A172 (cell line): ENCODE measurements around the gene LDAH. TPM values are rescaled to one million over a fixed set of nuclear protein-coding genes. Genes with fewer than 3 reads are reported as not detected.

Source experiments
- DNase-seq: peaks from one replicate; pipeline ENCODE4 v3.0.0-alpha.2; 2015; ENCODE audit warnings: low spot score
- total RNA-seq: library from RNA; depleted of rRNA; stranded (reverse); fragments of >200 nt; shearing (Covaris generic); gene quantifications from 2 replicates; pipeline ENCODE4 v1.2.3, GENCODE V29; 2014

The LDAH gene
- total RNA-seq, 1 experiment from 2014 or later: 25.0 TPM

DNA sequence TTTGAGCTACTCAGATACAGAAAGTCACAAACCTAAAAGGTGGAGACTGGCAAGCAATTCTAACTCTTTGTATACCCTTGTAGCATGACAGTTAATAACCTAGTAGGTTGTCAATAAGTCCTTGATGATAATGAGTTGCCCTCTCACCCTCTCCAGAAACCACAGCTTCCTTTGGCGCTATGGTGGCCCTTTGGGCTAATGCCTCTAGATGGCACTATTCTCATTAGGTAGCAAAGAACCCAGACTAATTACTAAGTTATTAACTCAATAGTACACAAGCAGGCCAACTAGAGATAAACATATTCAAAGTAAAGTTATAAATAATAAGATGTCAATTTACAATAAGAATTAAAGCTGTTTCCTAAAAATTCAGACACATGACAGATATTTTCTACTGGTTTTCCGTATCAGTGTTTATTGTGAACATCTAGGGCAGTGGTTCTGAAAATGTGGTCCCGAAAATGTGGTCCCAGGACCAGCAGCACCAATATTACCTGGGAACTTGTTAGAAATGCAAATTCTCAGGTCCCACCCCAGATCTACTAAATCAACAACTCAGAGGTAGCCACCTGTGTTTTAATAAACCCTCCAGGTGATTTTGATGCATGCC, 41.1 kb downstream of the LDAH start:
- DNase-seq: peak; percentile 22

DNA sequence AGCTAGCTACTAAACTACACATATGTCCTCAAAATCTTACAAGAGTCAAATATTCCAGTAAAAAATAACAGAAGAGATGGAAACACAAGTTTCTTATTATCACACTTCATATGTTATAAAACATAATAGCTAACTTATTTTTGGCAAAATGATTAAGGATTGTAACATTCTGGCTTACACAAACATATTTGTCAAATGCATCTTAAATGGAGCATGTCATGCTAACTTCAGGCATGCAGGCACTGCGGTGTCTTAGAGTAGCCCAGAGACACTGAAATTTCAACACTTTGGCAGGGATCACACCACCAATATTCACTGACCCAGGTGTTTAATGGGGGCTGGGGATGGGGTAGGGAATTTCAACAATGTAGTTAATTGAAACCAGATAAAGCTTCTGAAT, 51.6 kb downstream of the LDAH start:
- DNase-seq: no peak

DNA sequence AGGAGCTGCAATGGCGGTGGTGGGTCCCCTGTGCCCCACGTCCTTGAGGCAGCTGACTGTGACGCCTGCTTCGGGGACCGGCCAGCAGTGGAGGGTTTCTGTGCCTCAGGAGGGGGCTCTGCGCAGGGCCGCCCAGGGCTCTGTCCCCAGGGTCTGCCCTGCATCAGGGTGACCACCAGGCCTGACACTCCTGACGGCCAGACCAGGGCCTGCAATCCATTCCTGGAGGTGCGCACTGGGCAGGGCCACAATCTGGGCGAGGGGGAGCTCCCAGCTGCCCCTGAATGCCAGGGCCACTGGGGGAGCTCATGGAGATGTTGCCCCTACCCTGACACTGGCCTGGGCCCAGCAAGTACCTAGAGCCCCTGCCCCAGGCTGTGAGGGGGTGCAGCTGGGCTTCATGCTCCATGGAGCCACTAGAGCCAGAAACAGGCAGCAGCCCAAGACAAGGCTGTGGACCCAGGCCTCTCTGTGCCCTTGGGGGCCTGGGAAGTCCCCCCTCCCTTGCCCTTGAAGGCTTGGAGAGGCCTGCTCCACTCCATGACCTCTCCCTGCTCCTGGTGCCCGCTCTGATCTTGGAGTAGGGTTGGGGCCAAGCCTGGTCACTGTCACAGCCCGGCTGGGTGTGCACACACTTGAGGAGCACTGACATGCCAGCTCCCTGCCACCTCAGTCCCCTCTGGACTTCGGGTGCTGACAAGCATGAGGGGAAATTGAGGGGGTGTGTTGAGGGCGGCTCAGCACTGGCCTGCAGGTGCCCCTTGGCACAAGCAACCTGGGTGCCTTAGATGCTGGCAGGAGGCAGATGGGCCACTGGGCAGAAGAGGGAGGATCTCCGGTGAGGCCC, 55.9 kb downstream of the LDAH start:
- no peak for DNase-seq

DNA sequence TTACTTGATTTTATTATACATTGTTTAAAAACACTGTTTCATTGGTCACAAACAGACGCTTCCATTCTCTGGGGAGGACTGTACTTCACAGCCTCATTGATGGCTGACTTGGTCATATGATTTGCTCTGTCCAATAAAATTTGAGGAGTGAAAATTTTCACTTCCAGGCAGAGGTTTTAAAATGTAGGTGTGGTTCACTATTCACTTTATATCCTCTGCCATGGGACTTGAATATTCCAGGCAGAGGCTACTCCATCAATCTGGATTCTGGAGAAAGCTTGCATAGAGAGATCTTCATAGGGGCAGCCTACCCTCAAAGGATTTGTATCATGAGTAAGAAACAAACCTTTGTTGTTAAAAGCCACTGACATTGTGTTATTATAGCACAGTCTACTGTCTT, 56.7 kb downstream of the LDAH start:
- DNase-seq: no peak

DNA sequence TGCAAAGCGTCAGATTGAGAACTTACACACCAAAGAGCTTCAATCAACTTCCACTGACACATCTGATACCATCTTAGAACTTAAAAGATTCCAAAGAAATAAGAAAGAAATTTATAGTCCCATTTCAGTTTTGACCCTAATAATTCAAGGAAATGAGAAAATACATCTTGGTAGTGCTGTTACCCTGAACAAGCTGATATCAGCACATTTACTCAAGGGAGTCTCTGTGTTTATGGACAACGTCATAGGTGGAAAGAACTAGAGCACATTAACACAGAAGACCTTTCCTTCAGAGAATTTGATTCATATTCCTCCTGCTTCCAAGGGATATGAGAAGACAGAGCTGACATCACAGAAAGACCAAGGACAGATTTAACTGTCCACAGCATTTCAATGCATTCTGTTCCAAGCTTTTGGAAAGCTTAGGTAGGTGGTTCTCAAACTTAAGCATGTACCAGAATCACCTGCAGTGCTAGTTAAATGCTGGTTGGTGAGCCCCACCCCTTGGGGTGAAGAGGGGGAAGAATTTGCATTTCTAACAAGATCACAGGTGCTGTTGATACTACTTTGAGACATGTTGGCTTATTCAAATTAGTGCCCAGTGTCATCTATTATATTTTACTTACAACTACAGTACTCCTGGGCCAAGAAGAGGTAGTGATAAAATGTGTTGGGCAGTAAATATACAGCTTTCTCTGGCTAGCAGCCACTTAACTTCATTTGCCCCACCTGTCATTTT, 59.8 kb downstream of the LDAH start:
- no peak for DNase-seq

DNA sequence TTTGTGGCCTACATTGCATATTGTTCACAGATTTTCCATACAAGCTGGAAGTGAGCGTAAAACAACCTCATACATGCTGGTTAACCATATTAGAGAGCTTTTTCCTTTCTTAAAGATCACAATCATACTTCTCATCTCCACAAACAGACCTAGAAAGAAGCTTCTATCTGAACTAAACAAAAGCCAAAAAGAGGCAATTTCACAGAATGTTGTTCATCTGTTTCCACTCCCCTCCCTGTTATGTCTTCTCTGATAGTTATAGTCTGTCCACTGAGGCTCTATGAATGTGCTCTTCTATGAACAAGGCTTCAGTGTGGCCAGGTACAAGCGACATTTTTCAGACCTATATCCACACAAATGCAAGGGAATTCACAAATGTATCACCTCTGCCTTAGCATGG, 63.4 kb downstream of the LDAH start:
- DNase-seq: no peak

DNA sequence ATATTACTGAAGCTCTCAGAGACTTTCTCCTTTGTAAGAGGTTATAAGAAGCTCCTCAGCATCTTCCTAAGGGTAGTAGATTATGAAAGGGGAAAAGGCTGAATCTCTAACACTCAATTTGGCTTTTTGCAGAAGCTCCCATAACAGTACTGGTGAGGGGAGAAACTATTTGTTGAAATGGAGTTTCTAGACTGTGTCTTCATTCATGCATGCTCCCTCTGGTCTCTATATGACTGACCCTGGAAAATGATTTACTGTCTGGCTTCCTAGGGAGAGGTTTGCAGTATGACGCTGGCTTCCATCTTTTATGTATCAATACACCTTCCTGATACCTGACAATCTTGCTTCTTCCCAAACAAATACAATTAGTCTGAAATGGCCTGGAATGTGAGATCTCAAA, 63.9 kb downstream of the LDAH start:
- DNase-seq: no peak

DNA sequence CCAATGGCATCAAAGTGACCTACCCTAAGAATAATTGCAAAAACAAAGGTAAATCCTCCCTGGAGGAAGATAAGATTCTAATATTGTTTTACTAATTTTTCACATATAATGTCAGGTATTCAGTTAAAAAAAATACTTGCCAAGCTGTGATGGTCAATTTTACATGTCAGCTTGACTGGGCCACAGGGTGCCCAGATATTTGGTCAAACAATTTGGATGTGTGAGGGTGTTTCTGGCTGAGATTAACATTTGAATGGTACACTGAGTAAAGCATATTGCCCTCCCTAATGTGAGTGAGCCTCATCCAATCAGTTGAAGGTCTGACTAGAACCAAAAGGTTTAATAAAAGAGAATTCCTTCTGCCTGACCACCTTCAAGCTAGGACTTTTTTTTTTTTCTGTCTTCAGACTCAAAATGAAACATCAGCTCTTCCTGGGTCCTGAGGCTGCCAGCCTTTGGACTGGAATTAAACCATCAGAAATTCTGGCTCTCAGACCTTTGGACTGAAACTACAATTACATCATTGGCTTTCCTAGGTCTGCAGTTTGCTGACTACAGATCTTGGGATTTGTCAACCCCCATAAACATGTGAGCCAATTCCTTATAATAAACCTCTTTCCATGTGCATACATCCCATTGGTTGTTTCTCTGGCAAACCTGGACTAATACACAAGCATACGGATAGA, 65.4 kb downstream of the LDAH start:
- DNase-seq: no peak

DNA sequence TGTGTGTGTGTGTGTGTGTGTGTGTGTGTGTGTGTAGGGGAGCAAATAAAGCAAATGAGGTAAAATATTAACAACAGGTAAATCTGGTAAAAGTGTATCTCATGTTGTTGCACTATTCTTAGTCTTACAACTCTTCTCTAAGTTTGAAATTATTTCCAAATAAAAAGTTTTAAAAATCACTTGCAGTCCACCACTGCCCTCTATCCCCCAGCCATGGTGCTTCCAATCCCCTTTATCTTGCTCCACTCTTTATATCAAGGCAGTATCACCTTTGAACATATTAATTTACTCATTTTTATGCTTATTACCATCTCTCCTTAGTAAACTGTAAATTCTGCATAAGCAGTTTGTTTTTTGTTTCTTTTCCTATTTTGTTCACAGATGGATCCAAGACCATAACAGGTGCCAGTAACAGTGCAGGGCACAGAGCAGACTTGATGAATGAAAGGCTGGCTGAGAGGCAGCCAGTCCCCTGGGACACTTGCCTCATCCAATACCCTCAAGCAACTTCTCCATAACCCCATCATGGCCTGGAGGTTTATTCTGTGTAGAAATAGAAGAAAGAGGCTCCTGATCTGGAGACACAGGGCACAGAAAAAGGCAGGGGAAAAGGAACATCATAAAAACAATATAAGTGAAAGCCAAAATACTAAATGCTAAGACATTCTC, 67.6 kb downstream of the LDAH start:
- no peak for DNase-seq

DNA sequence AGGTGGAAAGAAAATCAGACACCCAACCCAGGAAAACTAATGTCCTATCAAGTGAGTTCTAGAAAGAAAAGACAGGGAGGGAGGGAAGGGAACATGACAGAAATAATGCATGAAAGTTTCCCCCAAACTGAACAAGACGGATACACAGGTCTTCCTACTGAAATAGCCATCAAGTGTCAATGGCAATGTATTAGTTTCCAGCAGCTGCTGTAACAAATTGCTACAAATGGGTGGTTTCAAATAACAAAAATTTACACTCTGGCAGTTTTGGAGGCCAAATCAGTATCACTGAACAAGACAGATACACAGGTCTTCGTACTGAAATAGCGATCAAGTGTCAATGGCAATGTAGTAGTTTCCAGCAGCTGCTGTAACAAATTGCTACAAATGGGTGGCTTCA, 70.6 kb downstream of the LDAH start:
- no peak for DNase-seq

DNA sequence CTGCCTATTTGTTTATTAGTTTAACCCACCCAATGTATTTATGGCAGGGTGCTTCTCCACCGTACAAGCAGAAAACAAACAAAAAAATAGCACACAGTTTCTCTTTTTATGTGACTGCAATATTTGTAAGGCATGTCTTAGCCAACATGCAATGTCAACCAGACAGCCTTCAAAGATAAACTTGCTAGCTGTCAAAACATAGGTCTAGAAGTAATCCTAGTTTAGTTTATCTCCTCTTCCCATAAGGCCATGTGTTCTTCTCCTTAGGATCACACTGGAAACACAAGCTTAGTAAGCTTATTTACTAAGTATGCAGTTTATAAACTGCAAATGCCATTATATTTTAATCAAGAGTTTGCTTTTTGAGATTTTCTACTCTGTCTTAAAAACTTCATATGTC, 75.6 kb downstream of the LDAH start:
- DNase-seq: no peak

DNA sequence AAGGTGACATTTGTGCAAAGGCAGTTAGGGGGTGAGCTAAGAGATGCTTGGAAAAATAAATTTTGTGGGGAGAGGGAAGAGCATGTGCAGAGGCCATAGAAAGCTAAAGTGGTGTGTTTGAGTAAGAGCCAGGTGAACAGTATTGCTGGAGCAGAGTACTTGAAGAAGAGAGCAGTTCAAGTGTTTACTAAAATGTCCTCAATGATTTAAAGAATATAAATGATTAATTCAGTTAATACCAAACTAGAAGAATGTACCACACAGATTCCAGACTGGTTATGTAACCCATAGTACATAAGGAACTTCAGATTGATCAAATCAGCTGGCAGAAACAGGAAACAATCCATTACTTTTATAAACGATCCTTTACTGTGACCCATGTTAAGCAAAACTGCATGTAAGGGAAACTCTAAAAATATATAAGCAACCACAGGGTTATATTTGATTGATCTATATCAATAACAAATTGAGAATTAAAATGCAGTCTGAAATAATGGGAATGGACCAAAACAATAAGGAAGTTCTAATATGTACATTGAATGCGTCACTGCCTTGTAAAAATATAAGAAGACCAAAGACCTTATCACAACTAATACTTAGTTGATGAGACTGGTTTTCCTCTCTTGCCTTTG, 76.9 kb downstream of the LDAH start:
- no peak for DNase-seq

DNA sequence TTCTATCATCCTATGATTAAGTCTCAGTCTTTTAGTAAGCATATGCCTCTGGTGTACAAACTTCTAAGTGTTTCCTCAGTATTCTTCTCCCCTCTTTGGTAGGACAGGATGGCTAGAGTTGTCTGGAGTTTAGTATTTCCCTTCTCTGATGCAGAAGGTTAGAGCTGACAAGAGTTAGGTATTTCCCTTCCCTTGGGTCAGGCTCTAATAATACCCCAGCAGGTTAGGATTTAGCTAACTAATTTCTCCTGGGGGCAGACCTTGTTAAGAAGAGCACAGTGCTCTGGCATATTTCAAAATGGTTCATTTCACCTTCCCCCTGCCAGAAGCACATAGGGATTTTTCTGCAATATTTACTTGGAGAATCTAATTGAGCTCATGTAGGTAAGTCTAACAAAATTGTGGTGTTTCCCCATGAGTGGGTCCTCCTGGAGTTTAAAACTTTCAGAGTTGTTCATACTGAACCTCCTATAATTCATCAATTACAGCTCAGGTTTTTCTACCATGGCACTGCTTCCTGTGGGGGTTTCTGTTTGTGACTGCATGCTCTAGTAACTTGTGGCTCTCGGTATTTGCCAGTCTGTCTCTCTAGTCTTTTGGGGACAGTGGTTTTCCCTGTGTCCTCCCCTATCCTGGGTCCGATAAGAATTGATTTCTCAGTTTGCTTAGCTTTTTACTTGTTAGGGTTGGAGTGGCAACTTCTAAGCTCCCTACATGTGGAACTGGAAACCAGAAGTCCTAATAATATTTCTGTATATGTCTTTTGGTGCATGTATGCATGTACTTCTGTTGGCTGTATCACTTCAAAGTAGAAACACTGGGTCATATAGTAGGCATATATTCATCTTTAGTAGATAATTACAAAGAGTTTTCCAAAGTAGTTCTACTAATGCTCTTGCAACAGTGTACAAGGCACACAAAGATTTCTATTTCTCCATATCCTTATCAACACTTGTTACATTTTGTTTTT, 78.2 kb downstream of the LDAH start:
- no peak for DNase-seq

DNA sequence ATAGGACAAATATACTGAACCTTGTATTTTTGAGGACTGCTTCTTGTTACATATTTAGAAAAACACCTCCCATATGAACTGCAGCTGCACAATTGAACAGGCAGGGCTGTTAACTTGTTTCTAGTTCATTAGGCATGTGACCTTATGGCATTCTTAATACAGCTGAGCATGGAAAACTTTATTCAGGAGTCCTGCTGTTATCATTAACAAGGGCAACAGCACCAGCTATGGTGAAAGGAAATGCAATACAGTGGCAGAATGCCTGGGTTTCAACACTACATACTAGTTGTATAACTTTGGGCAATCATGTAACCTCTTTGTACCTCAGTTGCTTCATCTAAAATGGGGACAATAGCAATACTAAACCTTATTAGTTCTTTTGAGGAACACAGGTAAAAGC, 84.1 kb downstream of the LDAH start:
- no peak for DNase-seq

DNA sequence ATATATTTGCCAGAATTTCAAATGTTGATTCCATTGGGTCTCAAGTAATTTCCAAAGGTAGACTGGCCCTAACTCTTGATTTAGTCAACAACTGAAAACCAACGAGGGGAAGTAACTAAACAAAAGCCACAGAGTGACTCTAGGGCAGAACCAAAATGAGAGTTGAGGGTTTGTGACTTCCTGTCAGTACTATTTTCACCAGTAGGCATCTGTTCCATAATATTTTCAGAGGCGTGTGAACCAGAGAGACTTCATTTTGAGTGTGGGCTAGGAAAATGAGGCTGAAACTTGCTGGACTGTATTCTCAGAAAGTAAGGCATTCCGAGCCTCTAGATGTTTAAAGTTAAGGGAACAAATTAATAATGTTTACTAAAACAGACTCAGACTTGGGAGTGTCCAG, 85.4 kb downstream of the LDAH start:
- no peak for DNase-seq

DNA sequence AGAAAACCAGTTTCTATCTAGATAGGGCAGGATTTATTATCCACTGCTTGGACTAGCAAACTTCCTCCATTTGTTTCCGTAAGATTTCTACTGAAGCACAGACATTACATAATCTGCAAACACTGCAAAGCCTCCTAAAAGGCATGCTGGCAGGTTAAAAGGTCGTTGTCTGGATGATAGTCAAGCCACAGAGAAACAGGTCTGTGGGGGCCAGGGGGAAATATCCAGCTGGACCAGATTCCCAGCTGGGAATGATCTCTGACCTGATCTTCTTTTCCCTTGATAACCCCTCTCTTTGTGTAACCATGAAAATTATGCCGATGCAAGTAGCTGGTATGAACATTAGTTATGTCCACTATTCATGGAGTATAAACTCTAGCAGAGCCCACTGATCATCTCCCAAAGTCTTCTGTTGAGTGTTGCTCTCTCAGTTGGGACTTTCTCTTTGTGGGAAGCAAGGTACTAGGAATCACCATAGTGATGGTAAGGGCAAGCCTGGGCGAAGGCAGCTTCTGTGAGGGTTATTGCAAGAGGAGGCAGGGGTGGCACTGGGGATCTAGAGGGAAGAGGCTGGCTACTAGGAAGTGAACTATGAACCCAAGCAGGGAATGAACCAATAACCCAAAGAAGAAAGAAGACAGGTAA, 94.7 kb downstream of the LDAH start:
- DNase-seq: peak; percentile 7

DNA sequence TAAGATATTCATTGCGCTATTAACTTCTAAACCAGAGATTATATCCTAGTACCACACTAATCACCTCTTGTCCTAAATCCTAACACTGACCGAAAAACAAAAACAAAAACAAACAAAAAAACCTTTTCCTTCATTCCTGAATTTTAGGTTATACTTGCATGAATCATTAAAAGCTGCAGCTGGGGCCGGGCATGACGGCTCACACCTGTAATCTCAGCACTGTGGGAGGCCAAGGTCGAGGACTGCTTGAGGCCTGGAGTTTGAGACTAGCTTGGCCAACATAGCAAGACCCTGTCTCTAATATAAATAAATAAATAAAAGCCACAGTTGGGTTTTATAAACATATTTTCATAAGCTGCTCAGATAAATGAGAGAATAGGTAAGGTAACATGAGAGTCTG, 96.0 kb downstream of the LDAH start:
- no peak for DNase-seq

DNA sequence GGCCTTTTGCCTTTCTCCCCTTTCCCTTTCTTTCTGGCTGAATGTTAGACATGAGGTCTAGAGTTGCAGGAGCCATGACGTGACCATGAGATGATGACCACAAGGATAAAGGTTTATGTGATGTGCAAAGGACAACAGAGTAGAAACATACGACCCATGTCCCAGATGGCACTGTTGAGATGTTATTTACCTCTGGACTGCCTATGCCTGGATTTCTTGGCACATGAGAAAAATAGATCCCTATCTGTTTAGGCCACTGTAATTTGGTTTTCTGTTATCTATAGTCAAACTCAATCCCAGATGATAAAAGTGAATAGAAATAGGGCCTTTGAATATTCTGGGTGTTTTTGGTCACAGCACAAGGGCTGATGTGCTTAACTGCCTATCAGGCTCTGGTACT, 97.1 kb downstream of the LDAH start:
- DNase-seq: no peak

DNA sequence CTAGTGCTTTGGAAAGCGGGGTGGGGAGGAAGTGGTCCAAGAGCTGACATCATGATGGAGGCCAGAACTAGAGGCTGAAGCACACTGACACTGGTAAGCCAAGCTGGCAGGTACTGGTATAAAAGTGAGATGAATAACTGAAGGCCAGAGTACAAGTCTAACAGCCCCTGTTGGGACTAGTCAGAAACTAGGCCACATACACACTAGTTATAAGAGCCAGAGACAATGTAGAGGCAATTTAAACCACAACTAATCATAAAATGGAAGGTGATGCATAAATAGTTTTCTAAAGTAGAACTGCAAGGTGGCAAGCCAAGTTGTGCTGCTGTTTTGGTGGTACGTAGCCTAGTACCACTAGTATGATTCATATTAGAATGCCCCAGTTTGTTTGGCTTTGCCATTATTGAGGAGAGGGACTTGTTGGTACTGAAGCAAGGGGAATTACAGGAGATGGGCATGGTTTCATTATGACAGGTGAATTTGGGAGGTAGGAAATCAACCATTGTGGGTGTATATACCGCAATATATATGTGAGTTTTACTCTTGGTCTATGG, 98.3 kb downstream of the LDAH start:
- DNase-seq: no peak
